Neural progenitor cell (in vitro differentiated cells): ENCODE data around the gene IQSEC1. TPM values are rescaled to one million over a fixed set of nuclear protein-coding genes. Genes with fewer than 3 reads are reported as not detected.

Source experiments
- DNase-seq: peaks from one replicate; pipeline ENCODE4 v3.0.0-alpha.2; 2016; ENCODE audit warnings: low spot score
- H2AFZ ChIP-seq: fragments of 200-600 bp; sonication (generic); replicated peaks from 2 replicates; pipeline ENCODE4 v1.6.1; 2016; ENCODE audit warnings: antibody characterized with exemption
- H3F3A ChIP-seq: fragments of 200-600 bp; sonication (generic); 2 replicates; pipeline ENCODE4 v1.6.1; 2016; ENCODE audit warnings: antibody characterized with exemption, low read depth
- H3K27ac ChIP-seq: fragments of 200-600 bp; sonication (generic); 2 replicates; pipeline ENCODE4 v1.5.1; 2016; ENCODE audit warnings: mild to moderate bottlenecking
- H3K27me3 ChIP-seq: fragments of 200-600 bp; sonication (generic); 2 replicates; pipeline ENCODE4 v1.6.1; 2016; ENCODE audit warnings: mild to moderate bottlenecking, moderate library complexity
- H3K36me3 ChIP-seq: fragments of 200-600 bp; sonication (generic); 2 replicates; pipeline ENCODE4 v1.5.1; 2016
- H3K4me1 ChIP-seq: fragments of 200-600 bp; sonication (generic); 2 replicates; pipeline ENCODE4 v1.6.1; 2016; ENCODE audit warnings: mixed run types
- H3K4me2 ChIP-seq: fragments of 200-600 bp; sonication (generic); 2 replicates; pipeline ENCODE4 v1.6.1; 2016
- H3K4me3 ChIP-seq: fragments of 200-600 bp; sonication (generic); 2 replicates; pipeline ENCODE4 v1.5.1; 2016
- H3K79me2 ChIP-seq: fragments of 200-600 bp; sonication (generic); 2 replicates; pipeline ENCODE4 v1.6.1; 2016; ENCODE audit warnings: low read depth
- H3K9ac ChIP-seq: fragments of 200-600 bp; sonication (generic); 2 replicates; pipeline ENCODE4 v1.6.1; 2016
- H3K9me3 ChIP-seq: fragments of 200-600 bp; sonication (generic); 2 replicates; pipeline ENCODE4 v1.5.1; 2016; ENCODE audit warnings: low read depth
- H4K20me1 ChIP-seq: fragments of 200-600 bp; sonication (generic); 2 replicates; pipeline ENCODE4 v1.6.1; 2016; ENCODE audit warnings: low read depth
- H3K27ac Mint-ChIP-seq: 3 replicates; pipeline ENCODE4 v1.8.0; 2021; ENCODE audit warnings: mixed read lengths
- H3K27me3 Mint-ChIP-seq: 2 replicates; pipeline ENCODE4 v1.8.0; 2022; ENCODE audit warnings: low read depth, mild to moderate bottlenecking, inconsistent platforms, moderate library complexity, mixed read lengths; ENCODE audit not compliant: insufficient read depth
- H3K36me3 Mint-ChIP-seq: 3 replicates; pipeline ENCODE4 v1.8.0; 2021; ENCODE audit warnings: mixed read lengths
- H3K4me1 Mint-ChIP-seq: 3 replicates; pipeline ENCODE4 v1.8.0; 2021; ENCODE audit warnings: mixed read lengths
- H3K4me3 Mint-ChIP-seq: 3 replicates; pipeline ENCODE4 v1.8.0; 2021; ENCODE audit warnings: mild to moderate bottlenecking, moderate library complexity, mixed read lengths
- H3K9me3 Mint-ChIP-seq: 3 replicates; pipeline ENCODE4 v1.8.0; 2020; ENCODE audit warnings: mixed read lengths
- CTCF ChIP-seq: fragments of 200-600 bp; sonication (generic); IDR thresholded peaks from 2 replicates; pipeline ENCODE4 v1.5.1; 2017; ENCODE audit warnings: antibody characterized with exemption, mild to moderate bottlenecking
- EZH2 ChIP-seq: fragments of 200-600 bp; sonication (generic); IDR thresholded peaks from 2 replicates; pipeline ENCODE4 v1.6.1; 2017; ENCODE audit warnings: antibody characterized with exemption, mild to moderate bottlenecking, moderate library complexity
- EZH2phosphoT487 ChIP-seq: fragments of 200-600 bp; sonication (generic); IDR thresholded peaks from 2 replicates; pipeline ENCODE4 v1.6.1; 2017; ENCODE audit warnings: antibody characterized with exemption
- total RNA-seq: library from RNA; depleted of rRNA; stranded (reverse); fragments of >200 nt; gene quantifications from 2 replicates; pipeline ENCODE4 v1.2.3, GENCODE V29; 2015; ENCODE audit warnings: low replicate concordance

Gene IQSEC1
- total RNA-seq, 1 donor from 2014 or later: 8.9 TPM

- H3K9ac ChIP-seq: no peak overlapping the region
These were observed 78.9 kb downstream of the IQSEC1 start for GRCh38 chr3:12994357-12994606.

GRCh38 chr3:12993517-12994356 is 79.5 kb downstream of the IQSEC1 start:
- Mint-ChIP-seq H3K4me3 (peak overlapping the region; percentile 88), H3K4me1 (peaks cover 27% of the 10 kb centered on the region), H3K27ac (no peak overlapping the region), H3K9me3 (no peaks in the 10 kb centered on the region), H3K27me3 (peaks cover 3% of the 10 kb centered on the region), H3K36me3 (no peaks in the 10 kb centered on the region)
- H3K9me3 ChIP-seq: no peaks in the 10 kb centered on the region
- H2AFZ ChIP-seq: no peak overlapping the region
- peaks cover 31% of the 10 kb centered on the region for H3F3A ChIP-seq
- H3K36me3 ChIP-seq: no peaks in the 10 kb centered on the region
- peak; percentile 75 for DNase-seq
- peak overlapping the region; percentile 77 for H3K4me3 ChIP-seq
- no peaks in the 10 kb centered on the region for H3K79me2 ChIP-seq
- H3K27ac ChIP-seq: no peak overlapping the region
- peaks cover 15% of the 10 kb centered on the region for H3K4me1 ChIP-seq
- peak overlapping the region; percentile 98 for H3K4me2 ChIP-seq
- TF ChIP-seq CTCF: no peak
- TF ChIP-seq EZH2: peak; percentile 48
- peak; percentile 14 for TF ChIP-seq EZH2phosphoT487
- H4K20me1 ChIP-seq: peaks cover 42% of the 10 kb centered on the region
- peaks cover 24% of the 10 kb centered on the region for H3K27me3 ChIP-seq
- peak overlapping the region; percentile 9 for H3K9ac ChIP-seq

More at GRCh38 chr3:12994357-12994606, 78.9 kb downstream of the IQSEC1 start:
- no peak overlapping the region for H3K27ac ChIP-seq
- DNase-seq: peak; percentile 52
- H3K9me3 ChIP-seq: no peaks in the 10 kb centered on the region
- no peak for TF ChIP-seq EZH2phosphoT487
- TF ChIP-seq EZH2: no peak
- TF ChIP-seq CTCF: no peak
- Mint-ChIP-seq H3K36me3 (no peaks in the 10 kb centered on the region), H3K27me3 (peaks cover 3% of the 10 kb centered on the region), H3K9me3 (no peaks in the 10 kb centered on the region), H3K4me1 (peaks cover 28% of the 10 kb centered on the region), H3K4me3 (peak overlapping the region; percentile 88), H3K27ac (no peak overlapping the region)
- H2AFZ ChIP-seq: no peak overlapping the region
- peak overlapping the region; percentile 74 for H3K4me2 ChIP-seq
- H4K20me1 ChIP-seq: peaks cover 42% of the 10 kb centered on the region
- no peaks in the 10 kb centered on the region for H3K79me2 ChIP-seq
- H3K36me3 ChIP-seq: no peaks in the 10 kb centered on the region
- H3K4me1 ChIP-seq: peaks cover 15% of the 10 kb centered on the region
- peaks cover 31% of the 10 kb centered on the region for H3F3A ChIP-seq
- peaks cover 24% of the 10 kb centered on the region for H3K27me3 ChIP-seq
- peak overlapping the region; percentile 49 for H3K4me3 ChIP-seq

DNA sequence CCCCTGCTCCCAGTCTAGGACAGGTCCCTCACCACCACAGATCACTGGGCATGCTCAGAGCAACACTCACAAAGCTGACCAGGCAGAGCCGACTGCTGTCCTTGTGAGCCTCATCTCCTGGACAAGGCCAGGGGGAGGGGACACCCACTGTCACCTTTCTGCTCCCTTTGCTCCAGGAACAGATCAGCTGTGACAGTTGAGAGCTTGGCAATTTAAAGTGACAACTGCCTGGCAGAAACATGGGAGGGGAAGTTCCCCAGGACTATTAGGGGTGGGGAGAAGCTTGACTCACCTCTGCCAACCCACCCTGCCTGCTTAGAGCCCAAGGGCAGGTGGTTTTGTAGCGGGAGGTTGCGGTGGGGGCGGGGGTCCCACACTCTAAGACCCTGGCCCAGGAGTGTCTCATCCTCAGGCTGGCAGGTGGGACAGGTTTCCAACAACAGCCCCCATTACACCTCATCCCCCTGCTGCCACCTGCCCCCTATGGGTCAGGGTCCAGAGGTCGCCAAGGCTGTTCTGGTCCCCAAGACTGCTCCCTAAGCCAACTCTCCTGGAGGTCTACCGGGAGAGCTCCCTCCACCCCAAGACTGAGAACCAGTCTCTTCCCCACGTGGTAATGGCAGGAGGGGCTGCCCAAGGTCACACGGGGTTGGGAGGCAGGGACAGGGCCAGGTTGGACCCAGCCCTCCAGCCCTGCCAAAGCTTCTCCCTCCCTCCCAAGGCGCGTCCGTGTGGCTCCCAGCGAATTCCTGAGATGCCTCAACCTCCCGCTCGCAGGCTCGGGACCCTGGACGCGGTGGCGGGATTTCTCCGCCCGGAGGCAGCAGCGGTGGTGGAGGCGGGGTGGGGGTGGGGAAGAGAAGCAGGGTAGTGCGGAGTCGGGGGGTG is 80.4 kb downstream of the IQSEC1 start:
- Histone ChIP-seq H2AFZ (no peak overlapping the region), H3K79me2 (no peaks in the 10 kb centered on the region), H3F3A (peaks cover 31% of the 10 kb centered on the region), H3K27ac (no peak overlapping the region), H3K4me1 (peaks cover 15% of the 10 kb centered on the region), H4K20me1 (peaks cover 42% of the 10 kb centered on the region), H3K36me3 (no peaks in the 10 kb centered on the region), H3K27me3 (peaks cover 24% of the 10 kb centered on the region), H3K4me3 (peak overlapping the region; percentile 77), H3K9me3 (no peaks in the 10 kb centered on the region), H3K4me2 (peak overlapping the region; percentile 98), H3K9ac (no peak overlapping the region)
- H3K9me3 Mint-ChIP-seq: no peaks in the 10 kb centered on the region
- TF ChIP-seq CTCF: peak; percentile 28
- TF ChIP-seq EZH2phosphoT487: no peak
- TF ChIP-seq EZH2: no peak
- no peak overlapping the region for H3K27ac Mint-ChIP-seq
- H3K27me3 Mint-ChIP-seq: peaks cover 3% of the 10 kb centered on the region
- no peaks in the 10 kb centered on the region for H3K36me3 Mint-ChIP-seq
- peak; percentile 91 for DNase-seq
- H3K4me1 Mint-ChIP-seq: peaks cover 27% of the 10 kb centered on the region
- H3K4me3 Mint-ChIP-seq: peak overlapping the region; percentile 79
